ENCODE measurements around the gene RNF207.
A peak's percentile ranks its signal among the peaks of the same experiment; 100 is the strongest.
"Not testable (repeated sequence)": the region's sequence is repeated elsewhere in the genome, so short reads cannot be mapped to it uniquely, and the experiment has no call there.

RNF207 gene

DNA sequence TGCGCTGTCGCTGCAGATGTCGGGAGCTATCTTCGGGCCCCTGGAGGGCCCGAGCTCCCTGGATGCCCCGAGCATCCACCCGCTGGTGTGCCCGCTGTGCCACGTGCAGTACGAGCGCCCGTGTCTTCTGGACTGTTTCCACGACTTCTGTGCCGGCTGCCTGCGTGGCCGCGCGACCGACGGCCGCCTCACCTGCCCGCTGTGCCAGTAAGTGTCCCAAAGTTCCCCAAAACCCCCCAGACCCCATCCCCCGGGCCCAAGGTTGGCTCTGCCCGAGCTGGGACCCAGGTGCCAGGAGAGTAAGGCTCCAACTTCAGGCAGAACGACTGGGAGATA lies 569 bp downstream of the RNF207 start:
- DNase-seq: no peak

GRCh38 chr1:6207075-6207885 lies 1.4 kb downstream of the RNF207 start:
- DNase-seq: no peak

DNA sequence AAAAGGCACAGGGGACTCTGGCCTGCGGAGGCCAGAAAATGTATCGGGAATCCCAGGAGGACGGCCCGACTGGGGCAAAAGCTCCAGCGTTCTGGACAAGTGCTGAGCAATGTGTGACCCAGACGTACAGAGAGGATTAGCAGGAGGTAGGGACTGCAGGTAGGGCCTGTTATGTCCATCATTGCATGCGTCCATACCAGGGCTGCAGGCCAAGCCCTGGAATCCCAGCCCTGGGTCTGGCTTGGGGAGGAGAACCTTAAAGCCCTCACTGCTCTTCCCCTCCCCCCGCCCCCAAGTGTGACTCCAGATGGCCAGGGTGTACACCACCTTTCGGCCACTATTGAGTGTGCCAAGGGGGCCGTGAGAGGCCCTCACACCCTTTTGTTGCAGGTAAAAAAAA lies 2.0 kb downstream of the RNF207 start:
- no peak for DNase-seq

GRCh38 chr1:6208723-6209660 lies 3.1 kb downstream of the RNF207 start:
- DNase-seq: peak; percentile 43

GRCh38 chr1:6209661-6210580 lies 4.0 kb downstream of the RNF207 start:
- DNase-seq: no peak

- no peak for DNase-seq
Measured at GRCh38 chr1:6210591-6211355, 4.9 kb downstream of the RNF207 start.

- DNase-seq: no peak
Measured at GRCh38 chr1:6211731-6212130, 5.8 kb downstream of the RNF207 start.

DNA sequence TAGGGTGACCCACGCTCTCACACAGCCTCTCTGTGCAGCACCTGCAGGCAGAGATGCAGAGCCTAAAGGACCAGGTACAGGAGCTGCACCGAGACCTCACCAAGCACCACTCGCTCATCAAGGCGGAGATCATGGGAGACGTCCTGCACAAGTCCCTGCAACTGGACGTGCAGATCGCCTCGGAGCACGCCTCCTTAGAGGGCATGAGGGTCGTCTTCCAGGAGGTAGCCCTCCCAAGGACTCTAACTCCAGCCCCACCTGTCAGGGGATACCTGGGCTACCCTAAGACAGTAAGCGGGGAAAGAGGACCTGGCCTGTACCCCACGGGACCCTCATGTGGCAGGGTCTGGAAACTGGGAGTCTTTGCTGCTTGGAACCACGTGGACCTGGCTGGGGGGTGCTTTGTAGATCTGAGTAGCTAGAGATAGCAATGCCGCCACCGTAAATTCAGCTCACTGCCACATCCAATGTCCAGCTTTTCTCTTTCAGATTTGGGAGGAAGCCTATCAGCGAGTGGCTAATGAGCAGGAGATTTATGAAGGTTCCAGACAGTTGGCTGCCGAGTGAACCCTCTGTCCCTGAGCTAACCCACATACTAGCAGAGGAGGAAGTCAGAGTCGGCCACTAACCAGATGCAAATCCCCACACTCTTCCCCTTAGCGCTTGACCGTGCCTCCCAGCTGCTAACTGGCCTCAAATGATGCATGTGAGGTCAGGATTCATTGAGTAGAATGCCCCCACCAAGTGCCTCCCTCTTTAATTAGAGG lies 6.5 kb downstream of the RNF207 start:
- no peak for DNase-seq

GRCh38 chr1:6218375-6219164 lies 12.7 kb downstream of the RNF207 start:
- no peak for DNase-seq

DNA sequence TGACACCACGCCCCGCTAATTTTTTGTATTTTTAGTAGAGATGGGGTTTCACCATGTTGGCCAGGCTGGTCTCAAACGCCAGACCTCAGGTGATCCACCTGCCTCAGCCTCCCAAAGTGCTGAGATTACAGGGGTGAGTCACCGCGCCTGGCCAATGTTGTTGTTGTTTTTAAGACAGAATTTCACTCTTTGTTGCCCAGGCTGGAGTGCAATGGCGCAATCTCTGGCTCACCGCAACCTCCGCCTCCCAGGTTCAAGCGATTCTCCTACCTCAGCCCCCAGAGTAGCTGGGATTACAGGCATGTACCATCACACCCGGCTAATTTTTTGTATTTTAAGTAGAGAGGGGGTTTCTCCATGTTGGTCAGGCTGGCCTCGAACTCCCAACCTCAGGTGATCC lies 13.7 kb downstream of the RNF207 start:
- DNase-seq: not testable (repeated sequence)

GRCh38 chr1:6220236-6220635 lies 14.3 kb downstream of the RNF207 start:
- DNase-seq: no peak

GRCh38 chr1:6221210-6221784 lies 15.4 kb downstream of the RNF207 start:
- DNase-seq: no peak

DNA sequence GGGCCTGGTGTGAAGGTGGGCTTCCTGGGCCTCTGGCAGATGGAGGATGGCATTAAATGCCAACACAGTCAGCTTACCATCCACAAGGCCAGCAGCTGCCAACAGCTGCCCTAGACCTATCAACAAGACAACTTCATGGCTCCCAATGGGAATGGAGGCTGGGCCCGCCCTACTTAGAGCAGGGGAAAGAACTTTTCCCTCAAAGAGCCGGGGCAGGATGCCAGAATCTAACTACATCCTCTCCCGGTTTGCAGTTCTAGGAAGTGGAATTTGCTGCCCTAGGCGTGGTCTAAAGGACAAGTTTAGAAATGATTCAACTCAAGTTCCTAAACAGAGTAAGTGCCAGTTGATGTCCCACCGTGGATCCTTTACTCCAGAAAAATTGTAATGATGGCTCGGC lies 16.7 kb downstream of the RNF207 start:
- DNase-seq: no peak

GRCh38 chr1:6223617-6224016 lies 17.7 kb downstream of the RNF207 start:
- DNase-seq: no peak

GRCh38 chr1:6224718-6225117 lies 18.8 kb downstream of the RNF207 start:
- DNase-seq: no peak

GRCh38 chr1:6225651-6226050 lies 19.7 kb downstream of the RNF207 start:
- DNase-seq: no peak

DNA sequence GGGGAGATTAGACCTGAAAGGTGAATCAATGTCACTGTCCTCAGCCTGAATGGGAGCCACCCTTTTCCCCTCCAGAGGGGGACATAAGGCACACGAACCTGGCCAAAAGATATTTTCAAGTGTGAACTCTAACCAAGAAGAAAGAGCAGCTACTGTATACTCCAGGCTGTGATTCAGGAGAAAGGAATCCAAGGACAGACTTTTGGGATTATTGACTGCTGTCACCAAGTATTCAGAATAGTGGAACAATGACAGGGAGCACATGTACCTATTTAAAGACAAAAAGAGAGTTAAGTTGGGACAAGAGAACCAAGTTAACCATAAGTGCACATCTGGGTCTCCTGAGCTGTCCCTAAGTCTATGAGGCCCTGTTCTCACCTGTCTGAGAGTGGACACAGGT lies 27.5 kb downstream of the RNF207 start:
- DNase-seq: no peak

- DNase-seq: no peak
Measured at GRCh38 chr1:6234502-6235295, 28.8 kb downstream of the RNF207 start.

DNA sequence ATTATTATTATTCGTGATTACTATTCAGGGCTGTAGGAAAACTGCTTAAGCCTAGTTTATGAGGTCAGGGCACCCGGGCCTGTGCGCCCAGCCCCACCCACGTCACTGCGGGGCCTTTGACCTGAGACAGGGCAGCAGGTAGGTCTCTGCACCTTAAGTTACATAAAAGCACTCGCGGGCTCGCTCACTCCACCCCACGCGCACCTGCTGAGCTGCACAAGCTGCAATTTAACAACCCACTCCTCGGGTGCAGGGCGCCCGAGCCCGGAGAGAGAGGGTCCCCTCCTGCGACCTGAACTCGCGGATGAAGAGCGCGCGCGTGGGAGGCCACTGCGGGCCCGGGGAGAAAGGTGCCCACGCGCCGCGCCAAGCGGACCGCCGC lies 29.4 kb downstream of the RNF207 start:
- no peak for DNase-seq

Measured in GF-D8 (cell line).